GM12873 (cell line): ENCODE data around the gene MYOG.

Experiments used
- TF ChIP-seq, protein P1 (sequence below): IDR thresholded peaks from 2 replicates; pipeline ENCODE4 v1.5.1; 2012; ENCODE audit warnings: low read depth, mild to moderate bottlenecking, moderate library complexity, low read length, control low read depth; ENCODE audit not compliant: insufficient read depth; ENCODE audit errors: missing control alignments

MYOG gene

DNA sequence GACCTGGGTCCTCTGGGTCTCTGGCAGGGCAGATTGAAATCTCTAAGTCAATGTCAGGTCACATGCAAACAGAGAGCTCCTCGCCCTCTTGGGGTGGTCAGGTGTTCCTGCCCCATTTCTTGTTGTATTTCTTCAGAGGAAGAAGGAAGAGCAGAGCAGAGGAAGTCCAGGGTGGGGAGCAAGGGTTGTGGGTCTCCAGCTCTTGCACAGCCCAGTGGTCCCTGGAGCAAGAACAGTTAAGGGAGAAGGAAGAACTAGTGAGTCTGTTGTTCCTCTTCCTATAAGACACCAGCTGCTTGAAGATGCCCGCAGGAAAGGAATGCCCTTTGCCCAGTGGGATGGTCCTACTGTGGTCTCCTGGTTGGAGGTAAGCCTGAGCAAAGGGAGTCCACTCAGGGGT, 26.3 kb downstream of the MYOG start:
- TF ChIP-seq, protein P1, sequence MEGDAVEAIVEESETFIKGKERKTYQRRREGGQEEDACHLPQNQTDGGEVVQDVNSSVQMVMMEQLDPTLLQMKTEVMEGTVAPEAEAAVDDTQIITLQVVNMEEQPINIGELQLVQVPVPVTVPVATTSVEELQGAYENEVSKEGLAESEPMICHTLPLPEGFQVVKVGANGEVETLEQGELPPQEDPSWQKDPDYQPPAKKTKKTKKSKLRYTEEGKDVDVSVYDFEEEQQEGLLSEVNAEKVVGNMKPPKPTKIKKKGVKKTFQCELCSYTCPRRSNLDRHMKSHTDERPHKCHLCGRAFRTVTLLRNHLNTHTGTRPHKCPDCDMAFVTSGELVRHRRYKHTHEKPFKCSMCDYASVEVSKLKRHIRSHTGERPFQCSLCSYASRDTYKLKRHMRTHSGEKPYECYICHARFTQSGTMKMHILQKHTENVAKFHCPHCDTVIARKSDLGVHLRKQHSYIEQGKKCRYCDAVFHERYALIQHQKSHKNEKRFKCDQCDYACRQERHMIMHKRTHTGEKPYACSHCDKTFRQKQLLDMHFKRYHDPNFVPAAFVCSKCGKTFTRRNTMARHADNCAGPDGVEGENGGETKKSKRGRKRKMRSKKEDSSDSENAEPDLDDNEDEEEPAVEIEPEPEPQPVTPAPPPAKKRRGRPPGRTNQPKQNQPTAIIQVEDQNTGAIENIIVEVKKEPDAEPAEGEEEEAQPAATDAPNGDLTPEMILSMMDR: no peak

DNA sequence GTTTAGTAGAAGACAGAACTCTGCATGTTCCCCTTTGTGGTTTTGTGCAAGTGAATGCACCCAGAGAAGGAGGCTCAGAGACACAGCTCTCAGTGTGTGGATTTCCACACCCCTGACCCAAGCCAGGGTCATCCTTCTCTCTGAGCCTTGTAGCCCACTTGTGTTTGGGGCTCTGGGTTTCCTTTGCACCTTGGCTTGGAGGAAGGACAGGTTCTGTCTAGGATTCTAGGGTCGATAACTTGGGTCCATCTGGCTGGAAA, 27.2 kb downstream of the MYOG start:
- TF ChIP-seq, protein P1: no peak

DNA sequence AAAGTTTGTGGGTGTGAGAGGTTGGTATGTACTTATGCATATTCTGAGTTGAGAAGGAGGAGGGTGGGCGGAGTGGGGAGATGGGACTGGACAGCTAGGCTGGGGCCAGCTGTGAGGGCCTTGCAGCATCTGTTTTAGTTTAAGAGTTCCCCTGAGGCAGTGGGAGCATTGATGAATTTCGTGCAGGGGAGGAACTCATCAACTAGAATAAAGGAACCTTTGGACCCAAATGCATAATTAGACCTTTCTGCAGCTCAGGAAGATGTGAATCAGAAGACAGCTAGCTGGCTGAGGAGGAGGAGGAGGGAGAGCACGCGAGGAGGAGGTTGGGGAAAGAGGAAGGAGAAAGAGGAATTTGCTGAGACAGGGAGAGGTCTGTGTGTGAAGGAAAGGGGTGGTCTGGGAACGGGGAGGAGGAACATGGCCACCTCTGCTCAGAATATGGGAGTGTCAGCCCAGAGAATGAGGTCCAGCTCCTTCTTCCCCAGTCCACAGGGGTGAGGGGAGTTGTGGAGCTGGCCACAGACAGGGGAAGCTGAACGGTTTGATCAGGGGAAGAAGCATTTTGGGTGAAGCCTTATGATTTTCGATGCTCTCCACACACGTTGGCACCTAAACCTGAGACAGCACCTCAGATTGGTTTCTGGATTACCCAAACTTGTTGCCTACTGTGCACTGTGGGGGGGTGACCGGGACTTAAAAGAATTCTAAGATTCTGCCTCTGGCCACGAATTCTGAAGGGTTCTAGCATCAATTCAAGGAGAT, 27.7 kb downstream of the MYOG start:
- TF ChIP-seq, protein P1: no peak

DNA sequence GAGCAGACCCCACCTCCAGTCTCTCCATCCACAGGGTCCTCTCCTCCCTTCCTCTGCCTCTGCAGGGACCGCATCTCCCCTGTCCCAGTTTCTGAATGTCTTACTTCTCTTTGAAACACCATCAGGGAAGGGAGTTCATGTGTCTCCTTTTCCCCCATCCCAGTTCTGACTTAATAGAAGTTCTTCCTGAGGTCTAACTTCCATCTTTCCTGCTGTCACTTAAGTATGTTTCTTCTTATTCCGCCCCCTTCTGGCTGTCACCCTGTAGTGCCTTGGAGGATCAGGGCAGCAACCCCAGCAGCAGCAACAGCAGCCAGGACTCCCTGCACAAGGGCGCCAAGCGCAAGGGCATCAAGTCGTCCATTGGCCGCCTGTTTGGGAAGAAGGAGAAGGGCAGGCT, 29.3 kb downstream of the MYOG start:
- TF ChIP-seq, protein P1: peak; percentile 35

DNA sequence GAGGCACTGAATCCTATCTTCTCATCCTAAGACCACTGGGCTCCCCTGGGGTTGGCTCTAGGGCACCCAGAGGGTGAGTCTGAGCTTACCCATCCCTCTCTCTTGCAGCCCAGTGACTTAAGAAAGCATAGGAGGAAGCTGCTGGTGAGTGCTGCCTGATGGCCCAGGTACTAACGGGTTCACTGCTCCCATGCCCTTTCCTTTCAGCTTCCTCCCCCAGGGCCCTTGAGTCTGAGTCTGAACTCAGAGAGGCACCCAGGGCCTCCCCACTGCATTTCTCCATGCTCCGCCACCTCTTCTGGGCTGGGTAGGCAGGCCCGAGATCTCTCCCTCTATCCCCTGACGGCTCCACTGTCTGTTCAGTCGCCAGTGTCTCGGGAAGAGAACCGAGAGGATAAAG, 29.8 kb downstream of the MYOG start:
- TF ChIP-seq, protein P1: no peak

DNA sequence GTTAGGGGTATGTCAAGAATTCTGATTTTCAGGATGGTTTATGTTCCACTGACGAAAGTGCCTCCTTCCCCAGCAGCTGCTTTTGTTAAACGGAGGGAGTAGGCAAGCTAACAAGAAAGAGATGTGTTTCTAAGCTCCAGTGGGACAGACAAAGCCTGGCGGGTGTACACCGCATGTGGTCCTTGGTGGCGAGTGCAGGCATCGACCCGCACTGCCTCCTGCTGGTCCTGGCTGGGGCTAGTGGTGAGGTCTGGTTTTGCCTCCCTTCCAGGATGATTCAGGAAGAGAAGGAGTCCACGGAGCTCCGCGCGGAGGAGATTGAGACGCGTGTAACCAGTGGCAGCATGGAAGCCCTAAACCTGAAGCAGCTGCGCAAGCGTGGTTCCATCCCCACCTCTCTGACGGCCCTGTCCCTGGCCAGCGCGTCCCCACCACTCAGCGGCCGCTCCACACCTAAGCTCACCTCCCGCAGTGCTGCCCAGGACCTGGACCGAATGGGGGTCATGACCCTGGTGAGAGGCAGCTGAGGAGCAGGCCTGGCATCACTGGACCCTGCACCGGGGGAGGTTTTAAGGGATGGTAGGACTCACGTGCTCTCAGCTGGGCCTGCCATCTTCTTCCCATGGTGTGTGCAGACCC, 30.5 kb downstream of the MYOG start:
- TF ChIP-seq, protein P1: peak; percentile 12

DNA sequence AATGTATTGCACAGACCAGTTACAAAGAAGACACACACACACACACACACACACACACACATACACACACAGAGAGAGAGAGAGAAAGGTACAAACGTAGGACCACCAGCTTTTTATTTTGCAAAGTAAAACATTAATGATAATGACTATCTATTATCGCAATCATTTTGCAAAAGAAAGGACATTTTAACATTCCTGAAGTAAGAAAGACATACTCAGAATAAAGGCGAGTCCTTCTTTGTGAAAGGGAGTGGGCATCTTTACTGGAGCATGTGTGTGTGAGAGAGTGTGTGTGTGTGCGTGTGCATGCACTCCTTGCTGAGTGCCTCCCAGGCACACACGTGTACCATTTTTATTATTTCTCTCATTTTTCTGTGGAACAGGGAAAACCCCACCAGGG, 31.2 kb downstream of the MYOG start:
- TF ChIP-seq, protein P1: no peak
